ENCODE data around the gene RTL3.

The RTL3 gene

GRCh38 chrX:78618987-78619386 lies 40.1 kb downstream of the RTL3 start:
- DNase-seq (ENCODE audit: low spot score) = no peak

DNA sequence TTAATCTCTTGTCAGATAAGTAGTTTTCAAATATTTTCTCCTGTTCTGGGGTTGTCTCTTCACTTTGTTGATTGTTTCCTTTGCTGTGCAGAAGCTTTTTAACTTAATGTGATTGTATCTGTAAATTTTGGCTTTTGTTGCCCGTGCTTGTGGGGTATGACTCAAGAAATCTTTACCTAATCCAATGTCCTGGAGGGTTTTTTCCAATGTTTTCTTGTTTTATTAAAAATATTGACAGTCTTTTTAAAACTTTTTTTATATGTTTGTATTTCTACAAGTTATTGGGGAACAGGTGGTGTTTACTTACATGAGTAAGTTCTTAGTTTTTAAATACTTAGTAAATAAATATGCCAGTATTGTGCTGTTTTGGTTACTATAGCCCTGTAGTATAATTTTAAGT lies 44.9 kb downstream of the RTL3 start:
- no peak for DNase-seq (ENCODE audit: low spot score)

All from HuH-7 (cell line).